Measurements from ENCODE around the gene MRPL52.
"Not testable (repeated sequence)": the region's sequence is repeated elsewhere in the genome, so short reads cannot be mapped to it uniquely, and the experiment has no call there.

The MRPL52 gene

DNA sequence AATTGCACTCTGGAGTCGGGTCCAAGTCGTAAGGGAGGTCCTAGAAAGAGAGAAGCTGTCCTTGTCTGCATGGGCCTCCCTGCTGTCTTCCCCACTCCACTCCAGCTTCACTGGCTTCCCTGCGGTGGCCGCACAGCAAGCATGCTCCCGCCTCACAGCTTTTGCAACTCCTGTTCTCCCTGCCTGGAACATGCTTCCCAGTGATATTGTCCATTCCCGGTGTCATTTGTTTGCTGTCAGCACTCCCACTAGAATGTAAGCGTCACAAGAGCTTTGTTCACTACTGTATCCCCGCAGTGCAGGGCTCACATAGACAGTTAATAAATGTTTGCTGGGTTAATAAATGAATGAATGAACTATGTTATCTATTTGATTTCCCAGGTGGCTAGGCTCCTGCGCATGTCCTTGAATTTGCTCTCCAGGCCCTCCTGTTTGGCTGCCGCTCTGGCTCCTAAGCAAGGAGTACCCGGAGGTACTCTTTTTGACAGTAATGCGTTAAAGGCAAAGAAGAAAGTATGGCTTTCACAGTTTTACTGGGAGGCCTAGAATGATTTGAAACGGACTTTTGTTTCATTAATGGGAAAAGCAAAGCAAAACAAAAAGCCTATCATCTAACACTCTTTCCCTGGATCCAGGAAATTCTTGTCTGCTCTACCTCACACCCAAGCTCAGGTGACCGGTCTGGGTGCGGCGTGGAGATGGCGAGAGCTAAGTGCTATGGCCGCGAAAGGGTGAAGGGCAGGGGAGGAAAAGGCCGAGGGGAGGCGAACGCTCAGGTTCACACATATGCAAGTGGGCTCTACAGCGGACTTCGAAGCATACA, 8.3 kb upstream of the MRPL52 start:
- H3K4me3 ChIP-seq = no peak overlapping the region
- TF ChIP-seq Cebpa-rat (IDR thresholded peaks at IDR 0.05) = no peak
- H3K9ac ChIP-seq = no peak overlapping the region
- H4K20me1 ChIP-seq = no peaks in the 10 kb centered on the region
- peak overlapping the region; percentile 53 for H3K27ac ChIP-seq
- no peaks in the 10 kb centered on the region for H3K36me3 ChIP-seq
- no peaks in the 10 kb centered on the region for H3K27me3 ChIP-seq
- peaks cover 77% of the 10 kb centered on the region for H3K4me1 ChIP-seq
- H3K9me3 ChIP-seq = no peaks in the 10 kb centered on the region
- H3K4me2 ChIP-seq = no peak overlapping the region; the same call in 1 of the 2 replicates

DNA sequence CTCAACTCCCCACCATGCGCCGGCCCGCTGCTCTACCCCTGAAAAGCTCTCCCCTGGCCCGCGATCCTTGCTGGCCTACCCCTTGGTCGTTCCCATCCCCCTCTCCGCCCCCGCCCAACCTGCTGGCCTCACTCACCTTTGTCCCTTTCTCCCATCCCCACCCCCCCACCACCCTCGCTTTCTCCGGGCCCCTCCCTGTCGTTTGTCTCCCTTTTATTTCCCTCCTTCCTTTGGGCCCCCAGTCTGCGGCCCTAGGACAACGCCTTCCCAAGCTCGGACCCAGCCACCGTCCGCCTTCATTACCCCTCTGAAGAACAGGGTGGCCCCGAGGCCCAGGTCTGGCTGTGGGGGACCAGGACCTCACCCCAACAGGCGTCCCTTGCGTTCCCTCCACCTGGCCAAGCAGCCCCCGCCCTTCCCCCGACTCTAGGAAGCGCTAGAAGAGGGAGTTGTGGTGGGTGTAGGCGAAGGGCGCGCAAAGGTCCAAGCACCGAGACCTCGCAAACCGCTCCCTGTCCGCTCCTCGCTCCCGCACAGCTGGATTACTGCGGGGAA, 7.6 kb upstream of the MRPL52 start:
- H4K20me1 ChIP-seq = no peaks in the 10 kb centered on the region
- no peaks in the 10 kb centered on the region for H3K27me3 ChIP-seq
- H3K4me3 ChIP-seq = 0 out of 2 replicates have a peak overlapping the region, but pooled peaks have one; percentile 9
- H3K4me1 ChIP-seq = peaks cover 77% of the 10 kb centered on the region
- H3K36me3 ChIP-seq = no peaks in the 10 kb centered on the region
- TF ChIP-seq Cebpa-rat (IDR thresholded peaks at IDR 0.05) = no peak
- H3K9me3 ChIP-seq = no peaks in the 10 kb centered on the region
- H3K4me2 ChIP-seq = peak overlapping the region; percentile 81
- H3K27ac ChIP-seq = peak overlapping the region; percentile 65
- H3K9ac ChIP-seq = no peak overlapping the region; the same call in 1 of the 2 replicates

DNA sequence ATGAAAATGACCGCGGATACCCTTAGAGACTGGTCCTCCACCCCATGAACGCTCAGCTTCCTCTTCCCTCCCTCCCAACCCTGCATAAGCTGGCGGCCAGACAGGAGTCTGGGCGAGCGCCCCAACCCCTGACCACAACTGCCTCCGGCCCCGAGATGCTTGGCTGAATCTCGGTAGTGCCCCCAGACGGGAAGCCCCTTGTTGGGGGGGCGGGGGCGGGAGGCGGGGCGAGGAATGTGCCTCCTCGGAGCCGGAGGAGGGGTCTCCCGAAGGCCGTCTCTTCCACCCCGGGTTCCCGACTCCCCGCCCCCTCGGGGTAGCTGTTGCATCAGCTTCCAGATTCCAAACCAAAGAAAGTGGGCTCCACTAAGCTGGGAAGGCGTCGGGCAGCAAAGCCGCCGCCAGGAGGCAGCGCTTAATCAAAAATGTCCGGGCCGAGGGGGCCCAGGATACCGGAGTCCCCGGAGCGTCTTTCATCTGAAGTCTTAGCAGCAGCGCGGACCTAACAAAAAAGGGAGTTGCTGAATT, 7.1 kb upstream of the MRPL52 start:
- peak overlapping the region; percentile 81 for H3K4me2 ChIP-seq
- H3K4me1 ChIP-seq = peaks cover 77% of the 10 kb centered on the region
- no peaks in the 10 kb centered on the region for H3K27me3 ChIP-seq
- no peaks in the 10 kb centered on the region for H4K20me1 ChIP-seq
- H3K36me3 ChIP-seq = no peaks in the 10 kb centered on the region
- peak overlapping the region; percentile 65 for H3K27ac ChIP-seq
- H3K4me3 ChIP-seq = peak overlapping the region; percentile 58
- no peaks in the 10 kb centered on the region for H3K9me3 ChIP-seq
- peak overlapping the region; percentile 59 for H3K9ac ChIP-seq
- no peak for TF ChIP-seq Cebpa-rat (IDR thresholded peaks at IDR 0.05)

DNA sequence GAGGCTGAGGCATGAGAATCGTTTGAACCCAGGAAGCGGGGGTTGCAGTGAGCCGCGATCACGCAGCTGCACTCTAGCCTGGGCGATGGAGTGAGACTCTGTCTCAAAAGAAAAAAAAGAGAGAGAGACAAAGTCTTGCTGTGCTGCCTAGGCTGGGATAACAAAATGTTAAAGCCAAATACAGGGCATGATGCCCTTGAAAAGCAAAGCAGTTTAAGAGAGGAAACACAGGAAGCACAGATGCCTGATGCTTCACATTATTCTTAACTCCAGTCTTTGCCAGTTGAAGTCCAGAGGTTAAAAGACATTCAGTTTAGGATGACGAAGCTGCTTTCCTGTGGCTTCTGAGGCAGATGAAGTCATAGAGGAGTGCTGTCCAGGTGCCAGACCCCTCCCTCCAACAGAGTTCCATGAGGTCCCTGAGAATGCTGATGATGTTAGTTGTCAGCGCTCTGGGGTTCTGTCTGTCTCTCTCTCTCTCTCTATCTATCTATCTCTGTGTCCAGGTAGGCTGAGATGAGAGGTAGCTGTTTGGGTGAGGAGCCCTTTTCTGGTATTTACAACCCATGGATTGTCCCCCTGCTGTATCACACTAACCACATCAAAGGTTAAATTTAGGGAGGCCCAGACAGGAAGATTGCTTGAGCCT, 4.9 kb upstream of the MRPL52 start:
- Histone ChIP-seq H3K27me3 (no peaks in the 10 kb centered on the region), H3K27ac (peak overlapping the region; percentile 78), H3K4me3 (no peak overlapping the region), H3K36me3 (no peaks in the 10 kb centered on the region), H4K20me1 (no peaks in the 10 kb centered on the region), H3K9me3 (no peaks in the 10 kb centered on the region), H3K9ac (peak overlapping the region; percentile 68; the same call in 1 of the 2 replicates), H3K4me2 (peak overlapping the region; percentile 81), H3K4me1 (peaks cover 64% of the 10 kb centered on the region)
- TF ChIP-seq Cebpa-rat (IDR thresholded peaks at IDR 0.05) = no peak

DNA sequence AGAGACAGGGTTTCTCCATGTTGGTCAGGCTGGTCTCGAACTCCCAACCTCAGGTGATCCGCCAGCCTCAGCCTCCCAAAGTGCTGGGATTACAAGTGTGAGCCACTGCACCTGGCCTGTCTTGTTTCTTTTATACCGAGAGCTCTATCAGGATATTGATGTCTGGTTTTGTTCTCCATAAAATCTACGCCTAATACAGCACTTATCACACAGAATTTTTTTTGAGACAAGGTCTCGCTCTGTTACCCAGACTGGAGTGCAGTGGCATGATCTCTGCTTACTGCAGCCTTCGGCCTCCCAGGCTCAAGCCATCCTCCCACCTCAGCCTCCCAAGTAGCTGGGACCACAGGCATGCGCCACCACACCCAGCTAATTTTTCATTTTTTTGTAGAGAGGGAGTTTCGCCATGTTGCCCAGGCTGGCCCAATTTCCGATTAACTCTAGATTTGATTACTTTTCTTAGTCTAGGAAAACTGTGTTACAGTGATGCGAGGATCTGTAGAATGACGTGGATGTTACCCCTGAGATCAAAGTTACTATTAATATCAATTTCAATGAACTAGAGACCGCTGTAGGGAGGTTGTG, 519 bp upstream of the MRPL52 start:
- not testable (repeated sequence) for H3K27me3 ChIP-seq, H3K9me3 ChIP-seq, H4K20me1 ChIP-seq
- peaks cover 38% of the 10 kb centered on the region for H3K4me1 ChIP-seq
- peaks cover 32% of the 10 kb centered on the region for H3K36me3 ChIP-seq
- peak overlapping the region; percentile 83 for H3K4me2 ChIP-seq
- peak overlapping the region; percentile 90 for H3K27ac ChIP-seq
- peak overlapping the region; percentile 91 for H3K9ac ChIP-seq
- H3K4me3 ChIP-seq = peak overlapping the region; percentile 91

DNA sequence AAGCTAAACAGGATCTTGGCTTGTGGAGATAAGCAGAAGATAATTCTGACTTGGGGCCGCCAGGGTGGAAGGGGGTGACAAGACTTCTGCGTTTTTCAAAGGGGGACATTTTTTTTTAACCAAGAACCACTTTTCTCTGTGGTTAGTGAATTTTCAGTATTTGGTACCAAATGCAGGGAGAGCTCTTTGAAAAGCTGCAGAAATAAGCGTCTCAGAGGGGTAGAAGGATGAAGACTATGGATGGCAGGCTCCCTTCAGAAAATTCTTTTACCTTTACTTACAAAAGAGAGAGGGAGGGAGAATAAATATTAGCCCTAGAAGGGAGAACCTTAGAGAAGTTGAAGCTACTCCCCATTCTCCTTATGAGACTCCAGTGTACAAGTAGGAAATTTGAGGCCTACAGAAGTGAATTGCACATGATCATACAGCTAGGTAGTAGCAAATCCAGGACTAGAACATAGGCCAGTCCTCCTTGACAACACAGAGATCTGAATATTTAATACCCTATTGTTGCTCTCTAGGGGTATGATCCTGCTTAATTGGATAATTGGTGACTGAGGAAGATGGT, 840 bp downstream of the MRPL52 start:
- peaks cover 24% of the 10 kb centered on the region for H3K4me1 ChIP-seq
- peak overlapping the region; percentile 83 for H3K4me2 ChIP-seq
- peak overlapping the region; percentile 91 for H3K4me3 ChIP-seq
- H3K9ac ChIP-seq = peak overlapping the region; percentile 91
- peak overlapping the region; percentile 90 for H3K27ac ChIP-seq
- peaks cover 13% of the 10 kb centered on the region; the same call in 1 of the 2 replicates for H4K20me1 ChIP-seq
- TF ChIP-seq Cebpa-rat (IDR thresholded peaks at IDR 0.05) = no peak
- no peaks in the 10 kb centered on the region for H3K9me3 ChIP-seq
- H3K27me3 ChIP-seq = peaks cover 15% of the 10 kb centered on the region
- H3K36me3 ChIP-seq = peaks cover 46% of the 10 kb centered on the region

DNA sequence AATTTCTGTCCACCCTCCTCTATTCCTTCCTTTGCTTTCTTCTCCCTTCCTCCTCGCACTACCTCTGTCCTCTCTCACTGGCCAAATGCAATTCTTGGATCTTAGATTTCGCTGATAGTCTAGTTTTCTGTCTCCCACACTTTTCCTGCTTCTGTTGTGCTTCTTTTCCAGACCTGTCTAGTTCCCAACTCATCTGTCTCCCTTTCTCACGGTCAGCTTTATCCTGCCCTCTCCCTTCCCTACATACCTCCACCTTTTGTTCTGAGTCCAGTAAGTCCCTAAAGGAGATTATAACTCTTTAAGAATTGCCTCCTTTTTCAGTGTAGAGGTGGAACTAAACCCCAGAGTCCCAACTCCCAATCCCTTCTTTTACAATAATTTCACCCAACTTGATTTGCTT, 5.8 kb downstream of the MRPL52 start:
- peaks cover 50% of the 10 kb centered on the region for H3K36me3 ChIP-seq

DNA sequence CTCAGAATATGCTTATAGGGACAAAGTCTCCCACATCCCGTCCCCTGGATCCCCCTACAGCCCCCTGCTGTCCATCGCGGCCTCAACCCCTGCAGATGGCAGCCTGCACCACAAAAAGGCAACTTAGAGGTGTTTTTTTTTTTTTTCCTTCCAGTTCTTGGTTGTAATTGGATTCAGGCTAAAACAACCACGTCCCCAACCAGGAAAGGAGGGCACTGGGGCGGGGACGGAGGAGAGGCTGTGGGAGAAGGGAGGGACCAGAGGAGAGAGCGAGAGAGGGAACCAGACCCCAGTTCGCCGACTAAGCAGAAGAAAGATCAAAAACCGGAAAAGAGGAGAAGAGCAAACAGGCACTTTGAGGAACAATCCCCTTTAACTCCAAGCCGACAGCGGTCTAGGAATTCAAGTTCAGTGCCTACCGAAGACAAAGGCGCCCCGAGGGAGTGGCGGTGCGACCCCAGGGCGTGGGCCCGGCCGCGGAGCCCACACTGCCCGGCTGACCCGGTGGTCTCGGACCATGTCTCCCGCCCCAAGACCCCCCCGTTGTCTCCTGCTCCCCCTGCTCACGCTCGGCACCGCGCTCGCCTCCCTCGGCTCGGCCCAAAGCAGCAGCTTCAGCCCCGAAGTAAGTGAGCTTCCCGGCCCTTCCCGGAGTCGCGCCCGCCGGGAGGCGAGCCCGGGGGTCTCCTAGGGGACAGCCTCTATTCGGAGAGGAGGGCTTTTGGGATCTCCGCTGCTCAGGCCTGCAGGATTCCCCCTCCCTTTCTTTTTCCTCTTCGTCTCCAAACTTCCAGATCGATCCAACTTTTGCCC, 6.8 kb downstream of the MRPL52 start, which contains the start of gene MMP14:
Gene MMP14, plus strand, starts transcription at position 285 of the 813 bp plus-strand sequence. Its CDS starts 233 bp downstream, at position 518.
- peak within 1 kb of the TSS; percentile 63 for H3K4me3 ChIP-seq
- no peaks in the 10 kb centered on the region for H3K9me3 ChIP-seq
- H3K4me1 ChIP-seq = peaks cover 36% of the 10 kb centered on the region
- H3K27me3 ChIP-seq = peaks cover 57% of the 10 kb centered on the region
- TF ChIP-seq Cebpa-rat (IDR thresholded peaks at IDR 0.05) = no peak
- H4K20me1 ChIP-seq = peaks cover 33% of the 10 kb centered on the region
- H3K36me3 ChIP-seq = peaks cover 45% of the 10 kb centered on the region
- peak within 1 kb of the TSS; percentile 74 for H3K4me2 ChIP-seq
- H3K27ac ChIP-seq = peak within 1 kb of the TSS; percentile 55
- peak within 1 kb of the TSS; percentile 71 for H3K9ac ChIP-seq

More for the DNA sequence above, 5.8 kb downstream of the MRPL52 start:
- Histone ChIP-seq H4K20me1 (peaks cover 33% of the 10 kb centered on the region), H3K4me1 (peaks cover 46% of the 10 kb centered on the region), H3K4me2 (no peak overlapping the region), H3K9me3 (no peaks in the 10 kb centered on the region), H3K9ac (no peak overlapping the region), H3K27ac (no peak overlapping the region), H3K4me3 (no peak overlapping the region), H3K27me3 (peaks cover 57% of the 10 kb centered on the region)
- TF ChIP-seq Cebpa-rat (IDR thresholded peaks at IDR 0.05) = no peak

Data from BLaER1 (cell line).